GM10248 (cell line): ENCODE measurements around the gene AUTS2.

Experiments used
- CTCF ChIA-PET: fragments of 300-600 bp; sonication (Branson Sonifier 250); formaldehyde crosslinking; extraction: SDS; loops from one replicate; lab custom pipeline; 2021; ENCODE audit warnings: antibody characterized with exemption; lab: Yijun Ruan, JAX
- POLR2A ChIA-PET: fragments of 350-650 bp; sonication (Branson Sonifier 250); formaldehyde crosslinking; extraction: SDS; loops from one replicate; lab custom pipeline; 2020; ENCODE audit warnings: antibody characterized with exemption; lab: Yijun Ruan, JAX
- DNase-seq: peaks from one replicate; pipeline ENCODE4 v3.0.0; 2012; ENCODE audit errors: extremely low spot score
- CTCF ChIP-seq: IDR thresholded peaks from 2 replicates; pipeline ENCODE4 v1.5.1; 2012; ENCODE audit warnings: mild to moderate bottlenecking, low read depth; ENCODE audit errors: extremely low read depth, missing control alignments, control extremely low read depth

The AUTS2 gene

GRCh38 chr7:70033226-70033625, 435.0 kb downstream of the AUTS2 start:
- TF ChIP-seq CTCF, result no peak
- ChIA-PET CTCF (interaction anchor here (0.6 to 2.2 kb wide), 4 partner anchors 9 to 20 kb away, joined by 3 to 5 read pairs (median 4); no protein-coding TSS in a partner anchor), POLR2A (no interaction called here)
- no peak for DNase-seq

GRCh38 chr7:70034999-70035398, 436.7 kb downstream of the AUTS2 start:
- ChIA-PET POLR2A (interaction anchor here (0.6 kb wide), 1 partner anchor 73 kb away, joined by 5 read pairs; no protein-coding TSS in a partner anchor), CTCF (interaction anchor here (0.9 to 2.6 kb wide), 7 partner anchors 9 to 314 kb away, joined by 3 to 8 read pairs (median 3); no protein-coding TSS in a partner anchor)
- no peak for DNase-seq
- no peak for TF ChIP-seq CTCF

- ChIA-PET POLR2A (interaction anchor here (0.6 kb wide), 1 partner anchor 73 kb away, joined by 5 read pairs; no protein-coding TSS in a partner anchor), CTCF (interaction anchor here (1.1 to 2.6 kb wide), 7 partner anchors 10 to 315 kb away, joined by 3 to 8 read pairs (median 3); no protein-coding TSS in a partner anchor)
- TF ChIP-seq CTCF, result no peak
- no peak for DNase-seq
These were observed 437.2 kb downstream of the AUTS2 start for GRCh38 chr7:70035519-70035918.

- ChIA-PET POLR2A (no interaction called here), CTCF (interaction anchor here (0.9 to 2.6 kb wide), 9 partner anchors 10 to 315 kb away, joined by 3 to 8 read pairs (median 3); no protein-coding TSS in a partner anchor)
- peak; percentile 0 for TF ChIP-seq CTCF
- DNase-seq, result no peak
These were observed 437.7 kb downstream of the AUTS2 start for GRCh38 chr7:70035955-70036354.

- ChIA-PET POLR2A (no interaction called here), CTCF (interaction anchor here (0.9 to 2.6 kb wide), 6 partner anchors 11 to 316 kb away, joined by 3 to 8 read pairs (median 3); no protein-coding TSS in a partner anchor)
- DNase-seq, result no peak
- no peak for TF ChIP-seq CTCF
These were observed 438.4 kb downstream of the AUTS2 start for GRCh38 chr7:70036695-70037094.

GRCh38 chr7:70037171-70037933, 439.1 kb downstream of the AUTS2 start:
- POLR2A ChIA-PET, result no interaction called here
- CTCF ChIA-PET, result interaction anchor here (1.2 to 2.6 kb wide), 4 partner anchors 8 to 18 kb away, joined by 3 to 8 read pairs (median 4); no protein-coding TSS in a partner anchor

More at GRCh38 chr7:70037171-70037933, 439.1 kb downstream of the AUTS2 start:
- no peak for TF ChIP-seq CTCF
- DNase-seq, result no peak
